Motor neuron (in vitro differentiated cells): ENCODE data around the gene CPNE9. TPM values are rescaled to one million over a fixed set of nuclear protein-coding genes. Genes with fewer than 3 reads are reported as not detected.

Source experiments
- total RNA-seq, 8 experiments: library from RNA; unstranded; fragments of 300-600 nt; gene quantifications; 2 replicates each; pipeline versions ENCODE4 v1.2.3 to v1.2.4, GENCODE V29; 2022

The CPNE9 gene
- total RNA-seq, 8 experiments from 2014 or later, result 0.14 to 1.4 (median 0.36) TPM; not detected in 2

Other genes starting within 250 kb of the CPNE9 start
- 10 to 100 TPM in 3 of 8 experiments, 1 to 10 TPM in 2, under 1 TPM in 3; 0.25 to 15.1 (median 8.3) TPM for gene LHFPL4, start 150.0 kb upstream of the CPNE9 start, total RNA-seq
- gene MTMR14, start 54.3 kb upstream of the CPNE9 start, total RNA-seq, result 10 to 100 TPM; 12.4 to 26.9 (median 18.5) TPM
- gene BRPF1, start 27.9 kb downstream of the CPNE9 start, total RNA-seq, result 10 to 100 TPM in 7 of 8 experiments, 1 to 10 TPM in 1; 9.7 to 22.7 (median 13.6) TPM
- 10 to 100 TPM; 11.9 to 28.1 (median 22.4) TPM for gene OGG1, start 46.1 kb downstream of the CPNE9 start, total RNA-seq
- gene CAMK1, start 66.1 kb downstream of the CPNE9 start, total RNA-seq, result 10 to 100 TPM in 1 of 8 experiments, 1 to 10 TPM in 7; 1.2 to 19.0 (median 5.1) TPM
- gene TADA3, start 88.6 kb downstream of the CPNE9 start, total RNA-seq, result 10 to 100 TPM; 23.0 to 56.2 (median 40.7) TPM
- gene ARPC4, start 89.2 kb downstream of the CPNE9 start, total RNA-seq, result 100 to 1,000 TPM in 5 of 8 experiments, 10 to 100 TPM in 3; 75.0 to 158 (median 120) TPM
- gene TTLL3, start 106.4 kb downstream of the CPNE9 start, total RNA-seq, result 10 to 100 TPM in 6 of 8 experiments, 1 to 10 TPM in 2; 8.4 to 41.3 (median 14.0) TPM
- 10 to 100 TPM; 23.5 to 44.9 (median 29.5) TPM for gene RPUSD3, start 140.2 kb downstream of the CPNE9 start, total RNA-seq
- under 1 TPM in 1 of 8 experiments, not detected in 7; 0.43 TPM for gene CIDEC, start 176.4 kb downstream of the CPNE9 start, total RNA-seq
- 10 to 100 TPM; 14.2 to 31.7 (median 25.2) TPM for gene JAGN1, start 186.8 kb downstream of the CPNE9 start, total RNA-seq
- gene IL17RE, start 199.0 kb downstream of the CPNE9 start, total RNA-seq, result 1 to 10 TPM in 2 of 8 experiments, under 1 TPM in 6; 0.23 to 1.8 (median 0.45) TPM
- gene IL17RC, start 213.3 kb downstream of the CPNE9 start, total RNA-seq, result 10 to 100 TPM in 4 of 8 experiments, 1 to 10 TPM in 4; 2.7 to 50.7 (median 10.6) TPM
- 10 to 100 TPM; 14.1 to 55.7 (median 34.1) TPM for gene CRELD1, start 230.0 kb downstream of the CPNE9 start, total RNA-seq
- gene PRRT3, start 248.6 kb downstream of the CPNE9 start, total RNA-seq, result 1 to 10 TPM; 1.2 to 4.3 (median 3.4) TPM